Kidney tubule cell (primary cell): ENCODE data around the gene EMILIN1.

ENCODE experiments used
- DNase-seq: peaks from one replicate; pipeline ENCODE4 v3.0.0-alpha.2; 2018; ENCODE audit warnings: low spot score

EMILIN1 gene

GRCh38 chr2:27080603-27080936, 2.2 kb downstream of the EMILIN1 start:
- no peak for DNase-seq

- no peak for DNase-seq
These were observed 3.8 kb downstream of the EMILIN1 start for GRCh38 chr2:27081984-27082772.

GRCh38 chr2:27082773-27083409, 4.5 kb downstream of the EMILIN1 start:
- DNase-seq, result no peak

GRCh38 chr2:27083410-27084296, 5.2 kb downstream of the EMILIN1 start:
- DNase-seq, result no peak

- no peak for DNase-seq
These were observed 6.1 kb downstream of the EMILIN1 start for GRCh38 chr2:27084297-27085061.

GRCh38 chr2:27085062-27085672, 6.8 kb downstream of the EMILIN1 start:
- no peak for DNase-seq

- DNase-seq, result peak; percentile 70
These were observed 7.3 kb downstream of the EMILIN1 start for GRCh38 chr2:27085673-27086089.

GRCh38 chr2:27086090-27086723, 7.8 kb downstream of the EMILIN1 start:
- DNase-seq, result peak; percentile 92

GRCh38 chr2:27086724-27087593, 8.5 kb downstream of the EMILIN1 start, which contains the start of gene KHK:
KHK (plus strand) TSS chr2:27086772; CDS start chr2:27087260, 488 bp downstream.
- peak; percentile 64 for DNase-seq

GRCh38 chr2:27087823-27088410, 9.5 kb downstream of the EMILIN1 start:
- DNase-seq, result no peak

GRCh38 chr2:27088634-27089033, 10.2 kb downstream of the EMILIN1 start:
- DNase-seq, result no peak

GRCh38 chr2:27089111-27089954, 10.9 kb downstream of the EMILIN1 start:
- DNase-seq, result no peak

GRCh38 chr2:27091746-27092695, 13.6 kb downstream of the EMILIN1 start:
- DNase-seq, result no peak

- DNase-seq, result peak; percentile 53
These were observed 14.4 kb downstream of the EMILIN1 start for GRCh38 chr2:27092696-27093429.

GRCh38 chr2:27093430-27094352, 15.3 kb downstream of the EMILIN1 start:
- peak; percentile 23 for DNase-seq
